Activated T-cell treated with anti-CD3 and anti-CD28 coated beads, Interleukin-2, amount 50 U/mL, for 72 hours (primary cell): ENCODE results near the gene P2RY2. TPM values are rescaled to one million over a fixed set of nuclear protein-coding genes. Genes with fewer than 3 reads are reported as not detected.
A peak's percentile ranks its signal among the peaks of the same experiment; 100 is the strongest.

Experiments used
- ATAC-seq, 2 donors: fragments of 150-1000 bp; cut with Tn5 transposase; replicated peaks in 1 of 2; 2 replicates each; pipeline ENCODE4 v1.10.0; 2021; ENCODE audit warnings: moderate library complexity in 2 of 2, mild to moderate bottlenecking in 1 of 2
- DNase-seq, 2 donors: peaks; one replicate each; pipeline ENCODE4 v3.0.0; 2021 to 2022; ENCODE audit warnings: mixed read lengths in 1 of 2
- H3K27ac Mint-ChIP-seq: one replicate; pipeline ENCODE4 v1.8.0; 2022; ENCODE audit warnings: mild to moderate bottlenecking, moderate library complexity, mixed read lengths
- H3K27me3 Mint-ChIP-seq: one replicate; pipeline ENCODE4 v1.8.0; 2022; ENCODE audit warnings: low read depth, mixed read lengths
- H3K36me3 Mint-ChIP-seq, 2 donors: one replicate each; pipeline ENCODE4 v1.8.0; 2022; ENCODE audit warnings: mixed read lengths in 2 of 2, mild to moderate bottlenecking in 1 of 2; ENCODE audit not compliant: insufficient read depth in 2 of 2
- H3K4me1 Mint-ChIP-seq: one replicate; pipeline ENCODE4 v1.8.0; 2022; ENCODE audit warnings: low read depth, mixed read lengths
- H3K4me3 Mint-ChIP-seq, 2 donors: one replicate each; pipeline ENCODE4 v1.8.0; 2022; ENCODE audit warnings: mild to moderate bottlenecking in 2 of 2, mixed read lengths in 2 of 2, moderate library complexity in 2 of 2
- H3K9me3 Mint-ChIP-seq, 2 donors: one replicate each; pipeline ENCODE4 v1.8.0; 2022; ENCODE audit warnings: mixed read lengths in 2 of 2
- total RNA-seq, 2 donors: library from RNA; stranded (reverse); gene quantifications; one replicate each; pipeline ENCODE4 v1.2.3, GENCODE V29; 2022

P2RY2 gene
- total RNA-seq, 2 donors from 2014 or later, result not detected

- Mint-ChIP-seq H3K27ac (peak overlapping the region; percentile 55), H3K4me3 (no peak overlapping the region), H3K4me1 (no peaks in the 10 kb centered on the region), H3K9me3 (no peaks in the 10 kb centered on the region), H3K27me3 (peaks cover 9% of the 10 kb centered on the region), H3K36me3 (no peaks in the 10 kb centered on the region)
- DNase-seq, result no peak
- no peak for ATAC-seq
These were observed 15.9 kb upstream of the P2RY2 start for GRCh38 chr11:73201888-73202780.

GRCh38 chr11:73203322-73203721 is 14.8 kb upstream of the P2RY2 start:
- ATAC-seq (no peak), DNase-seq (no peak)
- peaks cover 0 to under 1% of the 10 kb centered on the region in 2 donors for H3K36me3 Mint-ChIP-seq
- no peaks in the 10 kb centered on the region for H3K9me3 Mint-ChIP-seq
- H3K27me3 Mint-ChIP-seq, result peaks cover 9% of the 10 kb centered on the region
- no peak overlapping the region for H3K4me3 Mint-ChIP-seq
- H3K27ac Mint-ChIP-seq, result no peak overlapping the region
- H3K4me1 Mint-ChIP-seq, result no peaks in the 10 kb centered on the region

DNA sequence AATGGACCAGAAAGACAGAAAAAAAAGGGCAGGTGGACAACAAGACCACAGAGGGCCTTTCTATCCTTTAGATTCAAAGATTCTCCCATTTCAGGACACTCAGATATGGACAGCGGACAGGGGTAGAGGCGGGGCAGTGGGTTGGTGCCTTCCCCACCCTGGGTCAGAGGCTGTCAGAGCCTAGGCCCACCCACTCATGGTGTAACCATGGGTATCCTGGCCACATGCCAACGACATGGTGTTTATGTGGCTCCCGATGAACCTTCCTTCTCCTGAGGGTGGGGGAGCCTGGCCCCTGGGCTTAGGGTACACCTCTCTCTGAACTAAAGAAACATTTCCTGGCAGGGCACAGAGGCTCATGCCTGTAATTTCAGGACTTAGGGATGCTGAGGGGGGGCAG is 14.3 kb upstream of the P2RY2 start:
- H3K27ac Mint-ChIP-seq, result no peak overlapping the region
- no peak for ATAC-seq
- no peaks in the 10 kb centered on the region for H3K4me1 Mint-ChIP-seq
- DNase-seq, result no peak
- H3K27me3 Mint-ChIP-seq, result peaks cover 9% of the 10 kb centered on the region
- peaks cover 0 to 2% of the 10 kb centered on the region in 2 donors for H3K36me3 Mint-ChIP-seq
- no peaks in the 10 kb centered on the region for H3K9me3 Mint-ChIP-seq
- H3K4me3 Mint-ChIP-seq, result no peak overlapping the region

GRCh38 chr11:73204711-73205121 is 13.4 kb upstream of the P2RY2 start:
- Mint-ChIP-seq H3K27ac (no peak overlapping the region), H3K4me1 (no peaks in the 10 kb centered on the region), H3K4me3 (no peak overlapping the region), H3K27me3 (peaks cover 9% of the 10 kb centered on the region), H3K9me3 (no peaks in the 10 kb centered on the region), H3K36me3 (peaks cover 0 to 2% of the 10 kb centered on the region in 2 donors)
- ATAC-seq (no peak), DNase-seq (no peak)

DNA sequence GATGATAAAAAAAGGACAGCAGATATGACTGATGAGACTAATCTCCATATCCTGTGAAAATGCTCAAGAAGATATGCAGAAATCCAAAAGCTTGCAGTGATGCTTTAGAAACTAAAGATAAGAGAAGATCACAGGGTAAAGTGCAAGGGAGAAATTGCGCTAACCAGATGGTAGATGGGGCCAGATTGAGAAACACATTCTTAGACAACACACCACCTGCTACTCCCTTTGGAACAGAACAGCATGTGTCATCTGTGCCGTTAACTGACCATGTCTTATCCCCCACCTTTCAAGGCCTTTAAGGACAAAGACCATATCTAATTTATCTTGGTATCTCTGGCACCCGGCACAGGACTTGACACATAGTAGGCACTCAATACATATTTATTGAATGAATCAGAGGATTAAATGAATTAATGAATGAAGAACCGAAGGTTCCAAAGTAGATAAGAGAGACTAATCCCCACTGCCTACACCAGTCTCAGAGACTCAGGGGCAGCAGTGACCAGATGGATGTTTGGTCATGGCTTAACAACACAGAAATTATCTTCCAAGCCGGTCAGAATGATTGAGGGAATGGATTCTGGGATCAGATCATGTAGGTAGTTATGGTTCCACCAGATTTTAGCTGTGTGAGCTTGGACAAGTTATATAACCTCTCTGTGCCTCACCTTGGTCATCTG is 12.3 kb upstream of the P2RY2 start:
- H3K4me3 Mint-ChIP-seq, result no peak overlapping the region
- H3K27ac Mint-ChIP-seq, result no peak overlapping the region
- H3K36me3 Mint-ChIP-seq, result peaks cover 0 to 2% of the 10 kb centered on the region in 2 donors
- peaks cover 9% of the 10 kb centered on the region for H3K27me3 Mint-ChIP-seq
- ATAC-seq (no peak), DNase-seq (no peak)
- no peaks in the 10 kb centered on the region for H3K9me3 Mint-ChIP-seq
- H3K4me1 Mint-ChIP-seq, result no peaks in the 10 kb centered on the region

- no peaks in the 10 kb centered on the region for H3K9me3 Mint-ChIP-seq
- ATAC-seq (no peak), DNase-seq (no peak)
- H3K4me1 Mint-ChIP-seq, result no peaks in the 10 kb centered on the region
- no peak overlapping the region for H3K27ac Mint-ChIP-seq
- no peak overlapping the region for H3K4me3 Mint-ChIP-seq
- H3K27me3 Mint-ChIP-seq, result peaks cover 9% of the 10 kb centered on the region
- H3K36me3 Mint-ChIP-seq, result peaks cover 0 to 2% of the 10 kb centered on the region in 2 donors
These were observed 11.3 kb upstream of the P2RY2 start for GRCh38 chr11:73206801-73207200.

DNA sequence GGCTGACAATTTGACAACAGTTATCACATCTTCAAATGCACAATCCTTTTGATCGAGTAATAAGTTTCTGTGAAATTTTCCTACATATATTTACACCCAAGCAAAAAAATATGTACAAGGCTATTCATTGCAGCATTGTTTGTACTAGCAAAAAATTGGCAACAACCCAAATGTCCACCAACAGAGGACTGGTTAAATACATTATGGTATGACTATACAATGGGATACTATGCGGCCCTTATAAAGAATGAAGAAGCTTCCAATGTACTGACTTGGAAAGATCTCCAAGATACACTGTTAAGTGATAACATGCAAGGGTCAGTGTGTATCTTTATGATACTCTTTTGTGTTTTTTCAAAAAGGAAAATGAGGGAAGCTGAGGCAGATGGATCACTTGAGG is 8.2 kb upstream of the P2RY2 start:
- H3K4me1 Mint-ChIP-seq, result no peaks in the 10 kb centered on the region
- no peak overlapping the region for H3K4me3 Mint-ChIP-seq
- H3K27ac Mint-ChIP-seq, result no peak overlapping the region
- H3K36me3 Mint-ChIP-seq, result peaks cover 0 to 2% of the 10 kb centered on the region in 2 donors
- peaks cover 9% of the 10 kb centered on the region for H3K27me3 Mint-ChIP-seq
- no peak for ATAC-seq
- DNase-seq, result no peak
- H3K9me3 Mint-ChIP-seq, result no peaks in the 10 kb centered on the region

DNA sequence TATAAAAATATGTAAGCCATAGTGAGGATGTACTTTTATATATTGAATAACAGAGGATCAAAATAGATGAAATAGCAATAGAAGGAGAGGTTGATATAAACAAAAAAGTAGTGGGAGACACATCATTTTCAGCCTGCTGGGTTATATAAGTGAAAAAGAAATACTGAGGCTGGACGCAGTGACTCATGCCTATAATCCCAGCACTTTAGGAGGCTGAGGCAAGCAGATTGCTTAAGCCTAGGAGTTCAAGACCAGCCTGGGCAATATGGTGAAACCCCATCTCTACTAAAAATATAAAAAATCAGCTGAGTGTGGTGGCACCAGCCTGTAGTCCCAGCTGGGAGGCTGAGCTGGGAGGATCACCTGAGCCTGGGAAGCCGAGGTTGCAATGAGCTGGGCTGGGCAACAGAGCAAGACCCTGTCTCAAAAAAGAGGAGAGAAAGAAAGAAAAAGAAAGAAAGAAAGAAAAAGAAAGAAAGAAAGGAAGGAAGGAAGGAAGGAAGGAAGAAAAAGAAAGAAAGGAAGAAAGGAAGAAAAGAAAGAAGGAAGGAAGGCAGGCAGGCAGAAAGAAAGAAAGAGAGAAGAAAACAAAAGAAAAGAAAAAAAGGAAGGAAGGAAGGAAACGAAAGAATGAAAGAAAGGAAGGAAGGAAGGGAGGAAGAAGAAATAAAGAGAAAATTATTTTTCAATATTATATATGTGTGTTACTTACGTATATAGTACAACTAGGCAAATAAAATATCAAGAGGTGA is 7.0 kb upstream of the P2RY2 start:
- no peak overlapping the region for H3K4me3 Mint-ChIP-seq

GRCh38 chr11:73213196-73214143 is 4.6 kb upstream of the P2RY2 start:
- no peak for ATAC-seq
- Mint-ChIP-seq H3K4me1 (no peaks in the 10 kb centered on the region), H3K27ac (no peak overlapping the region), H3K36me3 (no peaks in the 10 kb centered on the region), H3K4me3 (no peak overlapping the region), H3K9me3 (no peaks in the 10 kb centered on the region), H3K27me3 (peaks cover 9% of the 10 kb centered on the region)
- DNase-seq, result no peak

More for the DNA sequence above, 7.0 kb upstream of the P2RY2 start:
- Mint-ChIP-seq H3K36me3 (peaks cover 0 to 2% of the 10 kb centered on the region in 2 donors), H3K9me3 (no peaks in the 10 kb centered on the region), H3K27me3 (no peaks in the 10 kb centered on the region), H3K4me1 (no peaks in the 10 kb centered on the region), H3K27ac (no peak overlapping the region)
- ATAC-seq, result no peak
- no peak for DNase-seq

DNA sequence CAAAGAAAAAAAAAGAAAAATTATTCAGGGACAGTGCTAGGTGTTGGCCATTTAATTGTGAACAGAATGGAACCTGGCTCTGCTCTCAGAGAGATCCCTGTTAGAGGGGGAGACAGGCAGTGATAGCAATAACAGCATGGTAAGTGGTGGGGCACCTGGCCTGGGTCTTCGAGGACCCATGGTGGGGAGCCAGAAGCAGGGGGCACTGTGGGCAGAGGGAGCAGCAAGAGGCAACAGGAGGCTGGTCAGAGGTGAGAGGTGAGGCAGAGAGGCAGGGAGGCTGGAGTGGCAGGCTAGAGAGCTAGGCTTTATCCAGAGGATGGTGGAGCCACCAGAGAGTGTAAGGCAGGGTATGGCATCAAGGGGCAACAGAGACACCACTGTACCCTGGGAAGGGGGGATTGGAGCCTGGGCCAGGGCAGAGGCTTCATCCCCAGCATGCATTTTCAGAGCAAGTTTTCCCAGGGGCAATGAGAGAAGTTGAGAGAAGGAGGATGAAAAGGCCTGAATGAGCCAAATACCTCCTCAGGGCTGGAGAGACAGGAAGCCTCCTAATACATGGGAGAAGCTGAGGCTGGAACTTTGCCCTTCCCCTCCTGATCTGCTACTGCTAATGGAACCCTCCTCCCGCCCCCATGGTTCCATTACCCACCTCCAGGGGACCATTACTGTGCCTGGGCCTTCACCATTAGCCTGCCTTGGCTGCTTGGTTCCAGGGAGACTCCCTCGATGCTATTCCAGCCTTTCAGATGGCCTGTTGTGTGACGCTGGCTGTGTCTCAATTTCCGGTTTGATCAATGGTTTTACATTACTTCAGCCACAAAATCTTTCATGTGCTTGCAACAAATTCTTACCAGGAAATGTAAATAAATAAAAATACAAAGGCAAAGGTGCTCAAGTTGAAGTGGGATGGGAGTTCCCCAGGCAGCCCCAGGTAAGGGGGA is 2.6 kb upstream of the P2RY2 start:
- Mint-ChIP-seq H3K27ac (peak overlapping the region; percentile 43), H3K9me3 (no peaks in the 10 kb centered on the region), H3K4me3 (no peak overlapping the region), H3K36me3 (no peaks in the 10 kb centered on the region), H3K27me3 (peaks cover 29% of the 10 kb centered on the region), H3K4me1 (no peaks in the 10 kb centered on the region)
- DNase-seq, result no peak
- ATAC-seq, result no peak

DNA sequence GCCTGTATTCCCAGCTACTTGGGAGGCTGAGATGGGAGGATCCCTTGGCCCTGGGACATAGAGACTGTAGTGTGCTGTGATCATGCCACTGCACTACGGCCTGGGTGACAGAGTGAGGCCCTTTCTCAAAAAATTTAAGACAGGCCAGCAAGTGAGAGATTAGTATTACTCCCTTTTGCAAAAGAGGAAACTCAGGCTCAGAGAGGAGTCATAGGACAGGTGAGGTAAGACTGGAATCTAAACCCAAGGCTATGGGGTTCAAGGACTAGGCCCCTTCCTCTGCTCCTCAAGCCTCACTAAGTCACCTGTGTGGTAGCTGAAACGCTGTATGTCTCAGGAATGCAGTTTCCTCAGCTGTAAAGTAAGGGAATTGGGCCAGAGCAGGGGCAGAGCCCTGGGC is 1.6 kb upstream of the P2RY2 start:
- Mint-ChIP-seq H3K36me3 (no peaks in the 10 kb centered on the region), H3K4me3 (no peak overlapping the region), H3K27ac (no peak overlapping the region), H3K27me3 (peaks cover 30% of the 10 kb centered on the region), H3K4me1 (no peaks in the 10 kb centered on the region), H3K9me3 (no peaks in the 10 kb centered on the region)
- DNase-seq (no peak), ATAC-seq (no peak)
